Stimulated activated CD4-positive, alpha-beta T cell treated with anti-CD3 and anti-CD28 coated beads, TNF-alpha, amount 100 ng/mL, for 4 hours (primary cell): ENCODE results near the gene RAB12.

Source experiments
- DNase-seq, 3 experiments: peaks; one replicate each; pipeline ENCODE4 v3.0.0-alpha.2; 2020; ENCODE audit warnings: low read depth in 3 of 3

The RAB12 gene

GRCh38 chr18:8685141-8685913 lies 76.1 kb downstream of the RAB12 start:
- no peak for DNase-seq

- no peak for DNase-seq
These were observed 76.6 kb downstream of the RAB12 start for GRCh38 chr18:8685914-8686216.

- no peak for DNase-seq
These were observed 77.4 kb downstream of the RAB12 start for GRCh38 chr18:8686611-8687010.

- no peak for DNase-seq
These were observed 79.1 kb downstream of the RAB12 start for GRCh38 chr18:8688216-8688800.

GRCh38 chr18:8688816-8689215 lies 79.6 kb downstream of the RAB12 start:
- no peak for DNase-seq
